ENCODE results near the gene BCAS3.

DNA sequence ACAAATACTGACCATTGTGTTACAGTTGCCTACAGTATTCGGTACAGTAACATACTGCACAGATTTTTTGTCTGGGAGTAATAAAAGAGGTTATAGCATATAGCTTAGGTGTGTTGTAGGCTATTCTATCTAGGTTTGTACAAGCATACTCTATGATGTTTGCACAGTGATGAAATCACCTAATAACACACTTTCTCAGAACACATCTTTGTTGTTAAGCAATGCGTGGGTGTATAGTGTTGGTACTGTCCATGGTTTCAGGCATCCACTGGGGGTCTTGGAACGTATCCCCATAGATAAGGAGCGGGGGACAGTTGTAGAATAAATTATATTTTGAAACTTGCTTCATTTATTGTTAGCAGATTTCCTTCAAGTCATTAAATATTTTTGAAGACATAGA lies 428.7 kb downstream of the BCAS3 start:
- TF ChIP-seq POLR2AphosphoS5 (IDR thresholded peaks at IDR 0.05) (no peak), CTCF (IDR thresholded peaks at IDR 0.05) (no peak), POLR2A (IDR thresholded peaks at IDR 0.05) (no peak)

Data from transverse colon (tissue), 4 donors.